Measurements from ENCODE around the gene TRPM3.
"Not testable (repeated sequence)": the region's sequence is repeated elsewhere in the genome, so short reads cannot be mapped to it uniquely, and the experiment has no call there.

The TRPM3 gene

GRCh38 chr9:70988551-70988950 is 132.9 kb downstream of the TRPM3 start:
- DNase-seq: no peak

GRCh38 chr9:70987986-70988385 is 133.4 kb downstream of the TRPM3 start:
- no peak for DNase-seq

- no peak for DNase-seq
These were observed 134.4 kb downstream of the TRPM3 start for GRCh38 chr9:70986984-70987383.

GRCh38 chr9:70983723-70984295 is 137.6 kb downstream of the TRPM3 start:
- no peak for DNase-seq

GRCh38 chr9:70981312-70981711 is 140.1 kb downstream of the TRPM3 start:
- DNase-seq: no peak

GRCh38 chr9:70979966-70980365 is 141.5 kb downstream of the TRPM3 start:
- no peak for DNase-seq

GRCh38 chr9:70978085-70978484 is 143.3 kb downstream of the TRPM3 start:
- DNase-seq: no peak

- DNase-seq: no peak
These were observed 145.6 kb downstream of the TRPM3 start for GRCh38 chr9:70975821-70976220.

- DNase-seq: no peak
These were observed 149.7 kb downstream of the TRPM3 start for GRCh38 chr9:70971723-70972122.

GRCh38 chr9:70966380-70966779 is 155.0 kb downstream of the TRPM3 start:
- not testable (repeated sequence) for DNase-seq

- no peak for DNase-seq
These were observed 156.6 kb downstream of the TRPM3 start for GRCh38 chr9:70964861-70965260.

- no peak for DNase-seq
These were observed 157.9 kb downstream of the TRPM3 start for GRCh38 chr9:70963554-70963953.

GRCh38 chr9:70962761-70963440 is 158.5 kb downstream of the TRPM3 start:
- DNase-seq: no peak

- no peak for DNase-seq
These were observed 162.1 kb downstream of the TRPM3 start for GRCh38 chr9:70959366-70959765.

GRCh38 chr9:70954596-70955143 is 166.8 kb downstream of the TRPM3 start:
- no peak for DNase-seq

GRCh38 chr9:70954126-70954525 is 167.3 kb downstream of the TRPM3 start:
- DNase-seq: no peak

GRCh38 chr9:70951749-70952727 is 169.4 kb downstream of the TRPM3 start:
- no peak for DNase-seq

- DNase-seq: no peak
These were observed 171.2 kb downstream of the TRPM3 start for GRCh38 chr9:70950270-70950669.

- DNase-seq: no peak
These were observed 172.2 kb downstream of the TRPM3 start for GRCh38 chr9:70949239-70949638.

- no peak for DNase-seq
These were observed 172.7 kb downstream of the TRPM3 start for GRCh38 chr9:70948744-70949143.

- DNase-seq: no peak
These were observed 173.9 kb downstream of the TRPM3 start for GRCh38 chr9:70947511-70947910.

- DNase-seq: no peak
These were observed 174.3 kb downstream of the TRPM3 start for GRCh38 chr9:70947086-70947485.

- DNase-seq: no peak
These were observed 176.1 kb downstream of the TRPM3 start for GRCh38 chr9:70945301-70945700.
